Smooth muscle cell (in vitro differentiated cells): ENCODE data around the gene EPHX1. TPM values are rescaled to one million over a fixed set of nuclear protein-coding genes. Genes with fewer than 3 reads are reported as not detected.

ENCODE experiments used
- DNase-seq: peaks from one replicate; lab custom pipeline; 2025; ENCODE audit not compliant: unreplicated experiment; lab: John Stamatoyannopoulos, UW
- H2AFZ ChIP-seq: fragments of 200-600 bp; sonication (generic); 2 replicates; pipeline ENCODE4 v1.6.0; 2016; ENCODE audit warnings: antibody characterized with exemption, low read depth, mild to moderate bottlenecking
- H3F3A ChIP-seq: fragments of 200-600 bp; sonication (generic); 2 replicates; pipeline ENCODE4 v1.6.0; 2017; ENCODE audit warnings: antibody characterized with exemption, low read depth
- H3K27ac ChIP-seq: fragments of 200-600 bp; sonication (generic); 2 replicates; pipeline ENCODE4 v1.5.1; 2016; ENCODE audit warnings: low read depth, mild to moderate bottlenecking
- H3K27me3 ChIP-seq: fragments of 200-600 bp; sonication (generic); 2 replicates; pipeline ENCODE4 v1.6.1; 2016; ENCODE audit warnings: low read depth, mild to moderate bottlenecking
- H3K36me3 ChIP-seq: fragments of 200-600 bp; sonication (generic); 2 replicates; pipeline ENCODE4 v1.5.1; 2016; ENCODE audit warnings: low read depth
- H3K4me1 ChIP-seq: fragments of 200-600 bp; sonication (generic); 2 replicates; pipeline ENCODE4 v1.5.1; 2016; ENCODE audit warnings: low read depth
- H3K4me2 ChIP-seq: fragments of 200-600 bp; sonication (generic); 2 replicates; pipeline ENCODE4 v1.6.0; 2016; ENCODE audit warnings: mild to moderate bottlenecking
- H3K4me3 ChIP-seq: fragments of 200-600 bp; sonication (generic); 2 replicates; pipeline ENCODE4 v1.5.1; 2016; ENCODE audit warnings: mild to moderate bottlenecking
- H3K79me2 ChIP-seq: fragments of 200-600 bp; sonication (generic); 2 replicates; pipeline ENCODE4 v1.6.0; 2016; ENCODE audit warnings: low read depth, mild to moderate bottlenecking
- H3K9ac ChIP-seq: fragments of 200-600 bp; sonication (generic); 2 replicates; pipeline ENCODE4 v1.6.0; 2016; ENCODE audit warnings: low read depth
- H3K9me3 ChIP-seq: fragments of 200-600 bp; sonication (generic); replicated peaks from 2 replicates; pipeline ENCODE4 v1.5.1; 2016; ENCODE audit warnings: low read depth
- H4K20me1 ChIP-seq: fragments of 200-600 bp; sonication (generic); 2 replicates; pipeline ENCODE4 v1.6.0; 2016; ENCODE audit warnings: low read depth
- CTCF ChIP-seq: fragments of 200-600 bp; sonication (generic); IDR thresholded peaks from 2 replicates; pipeline ENCODE4 v1.5.1; 2017; ENCODE audit warnings: borderline replicate concordance, mild to moderate bottlenecking, antibody characterized with exemption; ENCODE audit not compliant: insufficient read depth, poor library complexity, severe bottlenecking
- WGBS: methylation state at CpG from one replicate; pipeline ENCODE4 v1.1.7; 2016; ENCODE audit warnings: low lambda C conversion rate; 5-methylcytosine and 5-hydroxymethylcytosine counted together
- polyA plus RNA-seq: library from polyadenylated mRNA; unstranded; fragments of >200 nt; fragmentation: Nextera tagmentation; extraction: Ambion mirVana; gene quantifications from 2 replicates; pipeline ENCODE4 v1.2.1, GENCODE V29; 2016
- total RNA-seq: library from RNA; depleted of rRNA; stranded (reverse); fragments of >200 nt; gene quantifications from 2 replicates; pipeline ENCODE4 v1.2.3, GENCODE V29; 2014

Gene EPHX1
- total and polyA plus RNA-seq, 2 experiments from 2014 or later: 16.1 to 22.2 TPM

DNA sequence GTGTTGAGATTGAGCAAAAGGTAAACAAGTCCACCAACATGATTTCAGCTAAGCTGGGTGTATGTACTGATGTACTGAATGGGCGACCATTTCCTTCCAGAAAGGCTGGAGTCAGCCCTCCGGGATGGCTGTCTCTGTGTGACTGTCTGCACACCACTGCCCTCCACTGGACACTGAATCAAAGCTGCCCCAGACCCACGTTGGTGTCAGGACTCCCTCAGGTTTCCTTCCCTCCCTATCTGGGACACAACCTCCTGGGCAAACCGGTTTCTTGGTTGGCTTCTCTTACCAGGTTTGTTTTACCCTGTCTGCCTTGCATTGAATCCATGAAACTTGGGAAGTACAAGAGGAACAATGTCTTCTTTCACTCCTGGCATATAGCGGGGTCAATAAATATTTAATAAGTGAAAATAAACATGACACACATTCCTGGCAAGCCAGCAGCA lies 37.6 kb upstream of the EPHX1 start:
- Histone ChIP-seq H4K20me1 (no peaks in the 10 kb centered on the region), H3K27ac (peak overlapping the region; percentile 65), H3K9ac (no peak overlapping the region), H3K36me3 (no peaks in the 10 kb centered on the region), H3K4me2 (peak overlapping the region; percentile 67), H2AFZ (peak overlapping the region; percentile 78), H3K27me3 (no peaks in the 10 kb centered on the region), H3K79me2 (peaks cover 10% of the 10 kb centered on the region), H3K4me1 (peaks cover 28% of the 10 kb centered on the region), H3K9me3 (no peaks in the 10 kb centered on the region), H3K4me3 (no peak overlapping the region), H3F3A (peaks cover 41% of the 10 kb centered on the region)
- 15% methylated on average over 5 of the region's 5 CpGs for WGBS
- DNase-seq: peak; percentile 32
- peak; percentile 77 for TF ChIP-seq CTCF

- WGBS: 16% methylated on average over 4 of the region's 4 CpGs
- peaks cover 27% of the 10 kb centered on the region for H3K4me1 ChIP-seq
- no peak overlapping the region for H3K4me3 ChIP-seq
- no peaks in the 10 kb centered on the region for H4K20me1 ChIP-seq
- TF ChIP-seq CTCF: no peak
- peaks cover 36% of the 10 kb centered on the region for H3F3A ChIP-seq
- H3K36me3 ChIP-seq: no peaks in the 10 kb centered on the region
- H3K4me2 ChIP-seq: peak overlapping the region; percentile 67
- peak overlapping the region; percentile 78 for H2AFZ ChIP-seq
- no peaks in the 10 kb centered on the region for H3K9me3 ChIP-seq
- H3K27ac ChIP-seq: peak overlapping the region; percentile 65
- H3K9ac ChIP-seq: no peak overlapping the region
- peaks cover 11% of the 10 kb centered on the region for H3K79me2 ChIP-seq
- no peak for DNase-seq
- H3K27me3 ChIP-seq: no peaks in the 10 kb centered on the region
Observed at GRCh38 chr1:225772848-225773247, 37.1 kb upstream of the EPHX1 start.

GRCh38 chr1:225774281-225775147 lies 35.4 kb upstream of the EPHX1 start:
- H3K9ac ChIP-seq: no peak overlapping the region
- H3K4me1 ChIP-seq: peaks cover 37% of the 10 kb centered on the region
- WGBS: 28% methylated on average over 3 of the region's 3 CpGs
- H3K27ac ChIP-seq: peak overlapping the region; percentile 65
- peak overlapping the region; percentile 36 for H3K4me2 ChIP-seq
- H3K4me3 ChIP-seq: no peak overlapping the region
- H3K79me2 ChIP-seq: peaks cover 27% of the 10 kb centered on the region
- no peak for TF ChIP-seq CTCF
- DNase-seq: no peak
- H2AFZ ChIP-seq: no peak overlapping the region
- H3K36me3 ChIP-seq: no peaks in the 10 kb centered on the region
- no peaks in the 10 kb centered on the region for H3K27me3 ChIP-seq
- H3F3A ChIP-seq: peaks cover 35% of the 10 kb centered on the region
- H3K9me3 ChIP-seq: no peaks in the 10 kb centered on the region
- peaks cover 4% of the 10 kb centered on the region for H4K20me1 ChIP-seq
